Motor neuron (in vitro differentiated cells): ENCODE data around the gene NOD2. TPM values are rescaled to one million over a fixed set of nuclear protein-coding genes. Genes with fewer than 3 reads are reported as not detected.

Experiments
- ATAC-seq, 8 experiments: fragments of 200-7000 bp; cut with Tn5 transposase; replicated peaks in 6 of 8; 2 replicates each; pipeline ENCODE4 v1.8.0; 2021; ENCODE audit warnings: mild to moderate bottlenecking in 8 of 8, moderate library complexity in 8 of 8
- H3K27ac ChIP-seq, 2 donors: fragments of 250-450 bp; sonication (Bioruptor Pico); 2 replicates each; pipeline ENCODE4 v1.9.0; 2021; ENCODE audit warnings: antibody characterized with exemption in 2 of 2, mild to moderate bottlenecking in 2 of 2, moderate library complexity in 1 of 2
- H3K4me1 ChIP-seq, 2 donors: fragments of 250-450 bp; sonication (Bioruptor Pico); replicated peaks in 1 of 2; 2 replicates each; pipeline ENCODE4 v1.6.1; 2021; ENCODE audit warnings: antibody characterized with exemption in 2 of 2, mild to moderate bottlenecking in 2 of 2, moderate library complexity in 1 of 2
- H3K4me3 ChIP-seq, 5 donors: fragments of 250-450 bp; sonication (Bioruptor Pico); 2 replicates each; pipeline ENCODE4 v1.9.0; 2021; ENCODE audit warnings: antibody characterized with exemption in 5 of 5, mild to moderate bottlenecking in 5 of 5, moderate library complexity in 4 of 5
- WGBS, 10 experiments: fragments of 450-650 bp; shearing (Covaris generic); methylation state at CpG; one replicate each; pipeline ENCODE4 v1.0.0; 2022; 5-methylcytosine and 5-hydroxymethylcytosine counted together
- in situ Hi-C, 9 experiments: fragments of 400-800 bp; cut with MboI; loops; one replicate each; pipeline ENCODE4 v1.15.0; 2021; ENCODE audit warnings: low sequenced_read_pairs in 9 of 9, low pct_unique_long_range_greater_than_20kb in 2 of 9; ENCODE audit not compliant: unreplicated experiment in 9 of 9
- total RNA-seq, 8 experiments: library from RNA; unstranded; fragments of 300-600 nt; gene quantifications; 2 replicates each; pipeline versions ENCODE4 v1.2.3 to v1.2.4, GENCODE V29; 2022

The NOD2 gene
- total RNA-seq, 8 experiments from 2014 or later, result 0.05 to 0.71 (median 0.25) TPM; not detected in 1

- no peak overlapping the region for H3K4me3 ChIP-seq
- H3K27ac ChIP-seq, result no peak overlapping the region
- no peaks in the 10 kb centered on the region for H3K4me1 ChIP-seq
- 45 to 100% (median 81%) methylated on average over 1 to 8 of the region's 10 CpGs; no CpG with 5 or more reads in 1 of the 10 experiments for WGBS, 10 experiments
- in situ Hi-C loops, result loop anchor here in 5 of 9 experiments (25.0 kb wide), 3 partner anchors 275 to 450 kb away; partner anchors contain the start of gene BRD7 (in 1 of the 5)
- ATAC-seq, result no peak
Measured at GRCh38 chr16:50662306-50662940, 31.0 kb upstream of the NOD2 start.

GRCh38 chr16:50664270-50664669, 29.1 kb upstream of the NOD2 start:
- Histone ChIP-seq H3K4me3 (no peak overlapping the region), H3K27ac (no peak overlapping the region), H3K4me1 (peaks cover 0 to 9% of the 10 kb centered on the region in 2 donors)
- in situ Hi-C loops, result loop anchor here in 5 of 9 experiments (25.0 kb wide), 3 partner anchors 277 to 452 kb away; partner anchors contain the start of gene BRD7 (in 1 of the 5)
- ATAC-seq, result no peak
- WGBS, 10 experiments, result 40 to 100% (median 94%) methylated on average over 1 to 4 of the region's 5 CpGs; no CpG with 5 or more reads in 1 of the 10 experiments

- Histone ChIP-seq H3K4me3 (no peak overlapping the region), H3K4me1 (peaks cover 0 to 9% of the 10 kb centered on the region in 2 donors), H3K27ac (no peak overlapping the region)
- in situ Hi-C loops, result loop anchor here in 5 of 9 experiments (25.0 kb wide), 3 partner anchors 278 to 453 kb away; partner anchors contain the start of gene BRD7 (in 1 of the 5)
- 7 to 54% (median 22%) methylated on average over 6 to 39 of the region's 40 CpGs; no CpG with 5 or more reads in 1 of the 10 experiments for WGBS, 10 experiments
- ATAC-seq, result peak; percentile 57 to 97 (median 75)
Measured at GRCh38 chr16:50665128-50665878, 28.1 kb upstream of the NOD2 start.

GRCh38 chr16:50666658-50667496, 26.5 kb upstream of the NOD2 start:
- no peak for ATAC-seq
- in situ Hi-C loops, result loop anchor here in 5 of 9 experiments (25.0 kb wide), 3 partner anchors 280 to 455 kb away; partner anchors contain the start of gene BRD7 (in 1 of the 5)
- Histone ChIP-seq H3K4me1 (peaks cover 0 to 9% of the 10 kb centered on the region in 2 donors), H3K4me3 (no peak overlapping the region), H3K27ac (no peak overlapping the region)
- 63 to 94% (median 73%) methylated on average over 2 to 6 of the region's 9 CpGs; no CpG with 5 or more reads in 3 of the 10 experiments for WGBS, 10 experiments

GRCh38 chr16:50667497-50668367, 25.7 kb upstream of the NOD2 start:
- no peak overlapping the region for H3K27ac ChIP-seq
- ATAC-seq, result no peak
- H3K4me1 ChIP-seq, result peaks cover 0 to 9% of the 10 kb centered on the region in 2 donors
- no peak overlapping the region for H3K4me3 ChIP-seq
- in situ Hi-C loops, result loop anchor here in 5 of 9 experiments (25.0 kb wide), 3 partner anchors 280 to 455 kb away; partner anchors contain the start of gene BRD7 (in 1 of the 5)
- 0 to 91% (median 74%) methylated on average over 1 to 8 of the region's 21 CpGs; no CpG with 5 or more reads in 4 of the 10 experiments for WGBS, 10 experiments

GRCh38 chr16:50668368-50669008, 24.9 kb upstream of the NOD2 start:
- in situ Hi-C loops, result loop anchor here in 5 of 9 experiments (25.0 kb wide), 3 partner anchors 281 to 456 kb away; partner anchors contain the start of gene BRD7 (in 1 of the 5)
- WGBS, 10 experiments, result 0 to 75% (median 62%) methylated on average over 1 to 4 of the region's 5 CpGs; no CpG with 5 or more reads in 4 of the 10 experiments
- Histone ChIP-seq H3K4me3 (no peak overlapping the region), H3K27ac (no peak overlapping the region), H3K4me1 (peaks cover 0 to 9% of the 10 kb centered on the region in 2 donors)
- peak in 7 of 8 experiments; percentile 29 to 65 (median 38) for ATAC-seq

- WGBS, 10 experiments, result 79 to 97% methylated on average over 2 to 4 of the region's 4 CpGs; no CpG with 5 or more reads in 8 of the 10 experiments
- Histone ChIP-seq H3K4me1 (peaks cover 0 to 9% of the 10 kb centered on the region in 2 donors), H3K27ac (no peak overlapping the region), H3K4me3 (no peak overlapping the region)
- ATAC-seq, result no peak
- in situ Hi-C loops, result loop anchor here in 5 of 9 experiments (25.0 kb wide), 3 partner anchors 282 to 457 kb away; partner anchors contain the start of gene BRD7 (in 1 of the 5)
Measured at GRCh38 chr16:50669741-50670140, 23.7 kb upstream of the NOD2 start.

- H3K4me1 ChIP-seq, result peaks cover 0 to 9% of the 10 kb centered on the region in 2 donors
- H3K27ac ChIP-seq, result no peak overlapping the region
- in situ Hi-C loops, result loop anchor here in 5 of 9 experiments (25.0 kb wide), 3 partner anchors 283 to 458 kb away; partner anchors contain the start of gene BRD7 (in 1 of the 5)
- no peak for ATAC-seq
- WGBS, 10 experiments, result no CpG with 5 or more reads among the region's 6 CpGs
- H3K4me3 ChIP-seq, result no peak overlapping the region
Measured at GRCh38 chr16:50670476-50670875, 22.9 kb upstream of the NOD2 start.

- peak in 1 of 8 experiments; percentile 25 for ATAC-seq
- WGBS, 10 experiments, result 0 to 100% (median 50%) methylated on average over 1 of the region's 2 CpGs; no CpG with 5 or more reads in 6 of the 10 experiments
- no peak overlapping the region for H3K27ac ChIP-seq
- no peak overlapping the region for H3K4me3 ChIP-seq
- in situ Hi-C loops, result loop anchor here in 5 of 9 experiments (25.0 kb wide), 3 partner anchors 284 to 459 kb away; partner anchors contain the start of gene BRD7 (in 1 of the 5)
- H3K4me1 ChIP-seq, result peaks cover 0 to 9% of the 10 kb centered on the region in 2 donors
Measured at GRCh38 chr16:50671644-50672260, 21.7 kb upstream of the NOD2 start.

- in situ Hi-C loops, result loop anchor here in 5 of 9 experiments (25.0 kb wide), 3 partner anchors 286 to 461 kb away; partner anchors contain the start of gene BRD7 (in 1 of the 5)
- WGBS, 10 experiments, result 80 to 98% (median 93%) methylated on average over 2 to 24 of the region's 70 CpGs; no CpG with 5 or more reads in 2 of the 10 experiments
- Histone ChIP-seq H3K27ac (no peak overlapping the region), H3K4me1 (peaks cover 0 to 3% of the 10 kb centered on the region in 2 donors), H3K4me3 (no peak overlapping the region)
- no peak for ATAC-seq
Measured at GRCh38 chr16:50673496-50674275, 19.7 kb upstream of the NOD2 start.
